ENCODE data around the gene NPW.
"Not testable (repeated sequence)": the region's sequence is repeated elsewhere in the genome, so short reads cannot be mapped to it uniquely, and the experiment has no call there.

Gene NPW

GRCh38 chr16:2002406-2003230, 17.0 kb upstream of the NPW start:
- no peak for DNase-seq (ENCODE audit: low read depth)

GRCh38 chr16:2003231-2003826, 16.3 kb upstream of the NPW start:
- no peak for DNase-seq (ENCODE audit: low read depth)

- peak; percentile 82 for DNase-seq (ENCODE audit: low read depth)
Measured at GRCh38 chr16:2003827-2004641, 15.6 kb upstream of the NPW start.

GRCh38 chr16:2004795-2005517, 14.6 kb upstream of the NPW start:
- DNase-seq (ENCODE audit: low read depth): no peak

GRCh38 chr16:2005646-2006045, 13.9 kb upstream of the NPW start:
- DNase-seq (ENCODE audit: low read depth): no peak

DNA sequence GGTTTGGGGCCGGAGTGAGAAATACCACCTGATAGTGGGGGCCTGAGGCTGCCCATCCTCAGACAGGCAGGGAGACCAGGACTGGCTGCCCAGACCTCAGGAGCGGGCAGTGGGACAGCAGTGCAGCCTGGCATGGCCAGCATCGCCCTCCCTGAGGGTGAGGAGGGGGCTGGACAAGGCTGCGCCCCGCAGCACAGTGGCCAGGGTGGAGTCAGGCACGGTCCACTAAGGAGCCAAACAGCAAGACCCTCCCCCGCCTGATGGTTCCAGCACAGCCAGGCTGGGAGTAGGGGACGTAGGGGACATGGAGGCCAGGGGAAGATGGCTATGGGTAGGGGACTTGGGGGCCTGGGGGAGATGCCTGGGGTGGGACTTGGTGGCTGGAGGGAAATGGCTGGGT, 13.3 kb upstream of the NPW start:
- DNase-seq (ENCODE audit: low read depth): no peak

- DNase-seq (ENCODE audit: low read depth): no peak
Measured at GRCh38 chr16:2007081-2007836, 12.3 kb upstream of the NPW start.

- DNase-seq (ENCODE audit: low read depth): no peak
Measured at GRCh38 chr16:2008009-2008526, 11.5 kb upstream of the NPW start.

GRCh38 chr16:2008631-2009163, 10.9 kb upstream of the NPW start:
- no peak for DNase-seq (ENCODE audit: low read depth)

- DNase-seq (ENCODE audit: low read depth): no peak
Measured at GRCh38 chr16:2009164-2009711, 10.3 kb upstream of the NPW start.

- DNase-seq (ENCODE audit: low read depth): peak; percentile 72
Measured at GRCh38 chr16:2009791-2010510, 9.6 kb upstream of the NPW start, which contains the start of gene ZNF598. TSS of gene ZNF598 (minus strand) at chr16:2009821.

DNA sequence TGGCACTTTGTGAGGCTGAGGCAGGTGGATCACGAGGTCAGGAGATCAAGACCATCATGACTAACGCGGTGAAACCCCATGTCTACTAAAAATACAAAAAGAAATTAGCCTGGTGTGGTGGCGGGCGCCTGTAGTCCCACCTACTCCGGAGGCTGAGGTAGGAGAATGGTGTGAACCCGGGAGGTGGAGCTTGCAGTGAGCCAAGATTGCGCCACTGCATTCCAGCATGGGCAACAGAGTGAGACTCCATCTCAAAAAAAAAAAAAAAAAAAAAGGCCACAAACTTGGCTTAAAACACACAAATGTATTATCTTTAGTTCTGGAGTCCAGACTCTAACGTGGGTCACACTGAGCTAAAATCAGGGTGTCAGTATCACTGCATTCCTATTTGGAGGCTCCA, 7.9 kb upstream of the NPW start:
- DNase-seq (ENCODE audit: low read depth): not testable (repeated sequence)

DNA sequence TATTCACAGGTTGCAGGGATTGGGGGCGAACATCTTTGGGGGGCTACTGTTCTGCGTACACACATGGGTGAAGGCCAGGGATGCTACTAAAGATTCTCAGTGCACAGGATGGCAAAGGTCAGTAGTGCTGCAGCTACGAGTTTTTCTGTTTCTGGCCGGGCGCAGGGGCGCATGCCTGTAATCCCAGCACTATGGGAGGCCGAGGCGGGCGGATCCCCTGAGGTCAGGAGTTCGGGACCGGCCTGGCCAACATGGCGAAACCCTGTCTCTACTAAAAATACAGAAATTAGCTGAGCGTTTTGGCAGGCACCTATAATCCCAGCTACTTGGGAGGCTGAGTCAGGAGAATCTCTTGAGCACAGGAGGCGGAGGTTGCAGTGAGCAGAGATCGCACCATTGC, 6.1 kb upstream of the NPW start:
- no peak for DNase-seq (ENCODE audit: low read depth)

DNA sequence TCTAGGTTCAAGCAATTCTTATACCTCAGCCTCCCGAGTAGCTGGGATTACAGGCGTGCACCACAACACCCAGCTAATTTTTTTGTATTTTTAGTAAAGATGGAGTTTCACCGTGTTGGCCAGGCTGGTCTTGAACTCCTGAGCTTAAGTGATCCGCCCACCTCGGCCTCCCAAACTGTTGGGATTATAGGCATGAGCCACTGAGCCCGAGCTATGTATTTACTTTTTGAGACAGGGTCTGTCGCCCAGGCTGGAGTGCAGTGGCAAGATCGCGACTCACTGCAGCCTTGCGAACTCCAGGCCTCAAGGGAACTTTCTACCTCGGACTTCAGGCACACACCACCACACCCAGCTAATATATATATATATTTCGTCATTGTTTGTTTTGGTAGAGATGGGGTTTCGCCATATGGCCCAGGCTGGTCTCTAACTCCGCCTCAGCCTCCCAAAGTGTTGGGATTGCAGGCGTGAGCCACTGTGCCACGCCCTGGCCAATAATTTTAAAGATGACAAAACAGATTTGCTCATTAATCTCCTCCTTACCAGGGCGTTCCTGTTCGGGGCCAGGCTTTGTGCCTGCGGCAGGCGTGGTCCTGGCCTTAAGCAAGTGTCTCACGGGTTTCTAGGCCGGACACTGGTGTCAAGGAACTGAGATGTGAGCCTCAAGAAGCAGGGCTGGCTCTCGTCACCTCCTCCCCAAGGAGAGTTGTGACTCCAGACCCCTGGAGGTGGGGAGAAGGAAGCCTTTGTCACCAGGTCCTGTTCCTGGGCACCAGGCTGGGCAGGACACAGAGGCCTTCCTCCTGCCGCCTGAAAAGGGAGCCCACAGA, 4.3 kb upstream of the NPW start:
- no peak for DNase-seq (ENCODE audit: low read depth)

- DNase-seq (ENCODE audit: low read depth): no peak
Measured at GRCh38 chr16:2015947-2016208, 3.7 kb upstream of the NPW start.

DNA sequence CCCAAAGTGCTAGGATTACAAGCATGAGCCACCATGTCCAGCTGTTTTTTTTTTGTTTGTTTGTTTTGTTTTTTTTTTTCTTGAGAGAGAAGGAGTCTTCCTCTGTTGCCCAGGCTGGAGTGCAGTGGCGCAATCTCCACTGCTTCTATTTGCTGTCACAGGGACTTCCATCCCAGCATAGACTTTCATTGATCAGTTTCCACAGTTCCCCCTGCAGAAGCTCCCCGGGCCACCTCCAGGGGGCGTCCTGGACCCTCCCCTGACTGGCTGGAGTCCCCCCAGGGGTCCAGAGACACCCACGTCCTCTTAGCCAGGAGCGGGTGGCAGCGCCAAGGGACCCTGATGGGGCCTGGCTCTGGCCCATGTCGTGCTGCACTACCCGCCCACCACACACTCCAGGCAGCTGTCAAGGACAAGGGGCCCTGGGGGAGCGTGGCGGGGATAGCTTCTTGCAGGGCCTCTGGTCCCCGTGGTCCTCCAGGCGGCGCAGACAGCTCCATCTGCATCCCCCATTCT, 3.1 kb upstream of the NPW start:
- DNase-seq (ENCODE audit: low read depth): no peak

DNA sequence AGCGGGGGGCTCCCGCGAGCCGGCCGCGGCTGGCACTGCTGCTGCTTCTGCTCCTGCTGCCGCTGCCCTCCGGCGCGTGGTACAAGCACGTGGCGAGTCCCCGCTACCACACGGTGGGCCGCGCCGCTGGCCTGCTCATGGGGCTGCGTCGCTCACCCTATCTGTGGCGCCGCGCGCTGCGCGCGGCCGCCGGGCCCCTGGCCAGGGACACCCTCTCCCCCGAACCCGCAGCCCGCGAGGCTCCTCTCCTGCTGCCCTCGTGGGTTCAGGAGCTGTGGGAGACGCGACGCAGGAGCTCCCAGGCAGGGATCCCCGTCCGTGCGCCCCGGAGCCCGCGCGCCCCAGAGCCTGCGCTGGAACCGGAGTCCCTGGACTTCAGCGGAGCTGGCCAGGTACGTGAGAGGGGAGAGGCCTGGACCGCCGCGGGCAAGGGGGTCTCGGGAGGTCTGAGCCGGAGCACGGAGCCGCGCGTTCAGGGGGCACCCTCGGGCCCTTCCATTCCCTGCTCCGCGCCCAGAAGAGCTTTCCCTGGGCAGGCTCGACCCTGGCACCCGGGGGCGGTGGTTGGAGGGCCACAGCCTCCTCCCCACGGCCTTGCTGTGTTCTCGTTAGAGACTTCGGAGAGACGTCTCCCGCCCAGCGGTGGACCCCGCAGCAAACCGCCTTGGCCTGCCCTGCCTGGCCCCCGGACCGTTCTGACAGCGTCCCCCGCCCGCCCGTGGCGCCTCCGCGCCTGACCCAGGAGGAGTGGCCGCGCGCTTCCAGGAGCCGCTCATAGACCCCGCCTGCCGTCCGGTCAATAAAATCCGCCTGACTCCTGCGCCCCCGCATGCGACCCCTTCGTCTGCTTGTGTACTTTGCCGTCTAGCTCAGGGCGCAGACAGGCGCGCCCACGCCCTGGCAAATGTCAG, 591 bp downstream of the NPW start:
- no peak for DNase-seq (ENCODE audit: low read depth)

- DNase-seq (ENCODE audit: low read depth): no peak
Measured at GRCh38 chr16:2022723-2023091, 3.1 kb downstream of the NPW start.

All from T follicular helper cell (primary cell).